ENCODE measurements around the gene DLG2.
"Not testable (repeated sequence)": the region's sequence is repeated elsewhere in the genome, so short reads cannot be mapped to it uniquely, and the experiment has no call there.

DLG2 gene

DNA sequence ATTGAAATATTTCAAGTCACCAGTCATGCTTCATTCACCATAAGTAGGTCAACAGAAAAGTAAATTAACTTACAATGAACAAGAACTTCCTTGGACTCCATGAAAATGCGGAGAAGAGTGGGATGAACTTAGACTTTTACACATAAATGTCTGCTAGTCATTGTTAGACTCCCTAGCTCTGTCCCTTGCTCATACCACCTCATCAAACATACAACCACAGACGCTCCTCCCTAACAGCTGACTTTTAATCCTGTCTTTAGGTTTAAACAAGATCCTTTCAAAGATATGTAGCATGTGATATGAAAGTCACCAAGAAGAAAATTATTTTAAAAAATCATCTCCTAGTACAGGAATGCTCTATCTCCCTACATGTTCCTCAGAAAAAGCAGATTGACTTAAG is 248.1 kb downstream of the DLG2 start:
- DNase-seq (ENCODE audit: insufficient read length, low spot score) (no peak), FAIRE-seq (no peak)
- TF ChIP-seq PAX5 (IDR thresholded peaks at IDR 0.05; ENCODE audit: insufficient read depth, low read length, severe bottlenecking) (no peak), POLR2AphosphoS5 (IDR thresholded peaks at IDR 0.05; ENCODE audit: low read depth, low read length) (no peak), SPI1 (IDR thresholded peaks at IDR 0.05; ENCODE audit: low read depth, low read length) (no peak), POU2F2 (IDR thresholded peaks at IDR 0.05; ENCODE audit: low read depth, low read length) (no peak), POLR2A (IDR thresholded peaks at IDR 0.05; ENCODE audit: low read depth, low read length) (no peak), TAF1 (IDR thresholded peaks at IDR 0.05; ENCODE audit: low read depth, low read length) (no peak)

- TF ChIP-seq TAF1 (IDR thresholded peaks at IDR 0.05; ENCODE audit: low read depth, low read length), result no peak
- no peak for TF ChIP-seq POU2F2 (IDR thresholded peaks at IDR 0.05; ENCODE audit: low read depth, low read length)
- TF ChIP-seq POLR2A (IDR thresholded peaks at IDR 0.05; ENCODE audit: low read depth, low read length), result no peak
- no peak for TF ChIP-seq POLR2AphosphoS5 (IDR thresholded peaks at IDR 0.05; ENCODE audit: low read depth, low read length)
- no peak for TF ChIP-seq PAX5 (IDR thresholded peaks at IDR 0.05; ENCODE audit: insufficient read depth, low read length, severe bottlenecking)
- no peak for TF ChIP-seq SPI1 (IDR thresholded peaks at IDR 0.05; ENCODE audit: low read depth, low read length)
- FAIRE-seq, result no peak
- DNase-seq (ENCODE audit: insufficient read length, low spot score), result no peak
Observed at GRCh38 chr11:85377901-85378300, 249.2 kb downstream of the DLG2 start.

GRCh38 chr11:85359859-85360258 is 267.3 kb downstream of the DLG2 start:
- DNase-seq (ENCODE audit: insufficient read length, low spot score) (no peak), FAIRE-seq (no peak)
- TF ChIP-seq POLR2AphosphoS5 (IDR thresholded peaks at IDR 0.05; ENCODE audit: low read depth, low read length) (no peak), POLR2A (IDR thresholded peaks at IDR 0.05; ENCODE audit: low read depth, low read length) (no peak), SPI1 (IDR thresholded peaks at IDR 0.05; ENCODE audit: low read depth, low read length) (no peak), PAX5 (IDR thresholded peaks at IDR 0.05; ENCODE audit: insufficient read depth, low read length, severe bottlenecking) (no peak), POU2F2 (IDR thresholded peaks at IDR 0.05; ENCODE audit: low read depth, low read length) (no peak), TAF1 (IDR thresholded peaks at IDR 0.05; ENCODE audit: low read depth, low read length) (no peak)

DNA sequence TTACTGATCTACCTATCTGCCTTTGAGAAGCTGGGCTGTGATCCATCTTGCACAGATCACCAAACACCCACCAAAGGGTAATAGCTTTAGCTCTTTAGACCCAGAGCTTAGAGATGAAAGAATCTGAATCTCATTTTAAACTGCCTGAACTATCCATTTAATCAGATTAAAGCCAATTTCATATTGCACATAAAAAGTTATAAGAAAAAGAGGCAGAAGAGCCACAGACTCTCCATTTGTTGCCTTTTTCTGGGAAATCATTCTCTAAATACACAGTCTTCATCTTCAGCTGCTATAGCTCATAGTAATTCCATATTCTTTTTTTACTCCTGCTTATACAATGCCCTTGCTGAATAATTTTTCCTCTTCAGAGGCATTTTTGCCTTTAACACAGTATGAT is 271.2 kb downstream of the DLG2 start:
- TF ChIP-seq POLR2AphosphoS5 (IDR thresholded peaks at IDR 0.05; ENCODE audit: low read depth, low read length), result no peak
- TF ChIP-seq PAX5 (IDR thresholded peaks at IDR 0.05; ENCODE audit: insufficient read depth, low read length, severe bottlenecking), result no peak
- no peak for TF ChIP-seq POLR2A (IDR thresholded peaks at IDR 0.05; ENCODE audit: low read depth, low read length)
- no peak for TF ChIP-seq SPI1 (IDR thresholded peaks at IDR 0.05; ENCODE audit: low read depth, low read length)
- no peak for TF ChIP-seq POU2F2 (IDR thresholded peaks at IDR 0.05; ENCODE audit: low read depth, low read length)
- TF ChIP-seq TAF1 (IDR thresholded peaks at IDR 0.05; ENCODE audit: low read depth, low read length), result no peak
- DNase-seq (ENCODE audit: insufficient read length, low spot score) (no peak), FAIRE-seq (no peak)

- not testable (repeated sequence) for FAIRE-seq; DNase-seq (ENCODE audit: insufficient read length, low spot score)
Observed at GRCh38 chr11:85349539-85349938, 277.6 kb downstream of the DLG2 start.

GRCh38 chr11:85348945-85349344 is 278.2 kb downstream of the DLG2 start:
- DNase-seq (ENCODE audit: insufficient read length, low spot score) (no peak), FAIRE-seq (no peak)
- no peak for TF ChIP-seq TAF1 (IDR thresholded peaks at IDR 0.05; ENCODE audit: low read depth, low read length)
- no peak for TF ChIP-seq POLR2AphosphoS5 (IDR thresholded peaks at IDR 0.05; ENCODE audit: low read depth, low read length)
- no peak for TF ChIP-seq POU2F2 (IDR thresholded peaks at IDR 0.05; ENCODE audit: low read depth, low read length)
- TF ChIP-seq PAX5 (IDR thresholded peaks at IDR 0.05; ENCODE audit: insufficient read depth, low read length, severe bottlenecking), result no peak
- TF ChIP-seq SPI1 (IDR thresholded peaks at IDR 0.05; ENCODE audit: low read depth, low read length), result no peak
- no peak for TF ChIP-seq POLR2A (IDR thresholded peaks at IDR 0.05; ENCODE audit: low read depth, low read length)

DNA sequence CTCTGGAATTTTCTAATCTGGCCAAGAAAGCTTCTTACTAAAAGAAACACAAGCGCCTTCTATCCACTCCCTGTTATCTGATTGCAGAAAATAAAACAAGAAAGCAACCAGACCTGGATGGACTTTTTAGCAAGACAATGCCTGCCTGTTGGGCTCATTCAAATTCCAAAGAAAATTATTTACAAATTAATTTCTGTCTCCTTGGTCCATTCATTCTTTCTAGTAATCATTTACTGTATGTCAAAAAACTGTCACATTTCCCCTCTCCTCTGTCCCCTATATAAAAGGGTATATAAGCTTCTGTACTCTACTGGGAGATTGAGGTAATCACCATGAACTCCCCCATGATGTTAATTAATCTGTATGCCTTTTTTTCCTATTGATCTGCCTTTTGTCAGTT is 279.9 kb downstream of the DLG2 start:
- FAIRE-seq, result no peak
- DNase-seq (ENCODE audit: insufficient read length, low spot score), result no peak
- TF ChIP-seq POLR2A (IDR thresholded peaks at IDR 0.05; ENCODE audit: low read depth, low read length) (no peak), PAX5 (IDR thresholded peaks at IDR 0.05; ENCODE audit: insufficient read depth, low read length, severe bottlenecking) (no peak), SPI1 (IDR thresholded peaks at IDR 0.05; ENCODE audit: low read depth, low read length) (no peak), POLR2AphosphoS5 (IDR thresholded peaks at IDR 0.05; ENCODE audit: low read depth, low read length) (no peak), TAF1 (IDR thresholded peaks at IDR 0.05; ENCODE audit: low read depth, low read length) (no peak), POU2F2 (IDR thresholded peaks at IDR 0.05; ENCODE audit: low read depth, low read length) (no peak)

DNA sequence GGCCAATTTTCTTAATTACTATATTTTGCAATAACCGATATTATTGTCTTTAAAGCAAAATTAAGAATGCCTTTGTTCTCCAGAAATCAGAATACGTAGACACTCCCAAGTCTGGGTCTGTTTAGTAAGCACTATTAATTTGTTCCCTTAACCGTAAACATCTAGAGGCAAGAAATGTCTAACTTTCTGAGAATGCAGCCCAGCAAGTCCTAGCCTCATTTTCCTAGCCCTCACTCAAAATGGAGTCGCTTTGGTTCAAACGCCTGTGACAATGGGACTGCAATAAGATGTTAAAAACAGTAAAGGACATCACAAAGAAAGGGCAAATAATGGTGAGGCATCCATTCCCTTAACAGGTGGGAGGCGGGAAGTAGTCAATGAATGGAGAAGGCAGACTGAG is 280.7 kb downstream of the DLG2 start:
- TF ChIP-seq PAX5 (IDR thresholded peaks at IDR 0.05; ENCODE audit: insufficient read depth, low read length, severe bottlenecking) (no peak), POLR2A (IDR thresholded peaks at IDR 0.05; ENCODE audit: low read depth, low read length) (no peak), POU2F2 (IDR thresholded peaks at IDR 0.05; ENCODE audit: low read depth, low read length) (no peak), TAF1 (IDR thresholded peaks at IDR 0.05; ENCODE audit: low read depth, low read length) (no peak), POLR2AphosphoS5 (IDR thresholded peaks at IDR 0.05; ENCODE audit: low read depth, low read length) (no peak), SPI1 (IDR thresholded peaks at IDR 0.05; ENCODE audit: low read depth, low read length) (no peak)
- DNase-seq (ENCODE audit: insufficient read length, low spot score) (no peak), FAIRE-seq (no peak)

- FAIRE-seq, result not testable (repeated sequence)
Observed at GRCh38 chr11:85340846-85341245, 286.3 kb downstream of the DLG2 start.

DNA sequence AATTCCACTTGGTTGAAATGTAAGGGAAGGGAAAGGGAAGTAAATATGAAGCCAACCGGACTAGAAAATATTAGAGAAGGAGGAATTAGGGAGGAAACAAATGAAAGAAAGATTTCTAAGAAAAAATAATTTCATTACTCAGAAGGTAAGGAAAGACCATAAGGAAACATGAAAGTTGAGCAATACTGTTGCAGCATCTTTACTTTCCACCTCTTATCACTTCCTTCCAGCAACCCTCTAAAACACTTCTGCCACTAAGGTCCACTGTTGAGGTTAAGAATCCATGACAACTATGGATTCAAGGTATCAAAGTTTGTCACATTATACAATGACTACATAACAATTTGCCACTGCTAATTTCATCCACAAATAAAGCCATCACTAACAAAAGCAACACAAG is 308.6 kb downstream of the DLG2 start:
- no peak for DNase-seq (ENCODE audit: insufficient read length, low spot score)
- TF ChIP-seq SPI1 (IDR thresholded peaks at IDR 0.05; ENCODE audit: low read depth, low read length) (0 out of 2 replicates have a peak, but pooled peaks have one; percentile 4), TAF1 (IDR thresholded peaks at IDR 0.05; ENCODE audit: low read depth, low read length) (no peak), POU2F2 (IDR thresholded peaks at IDR 0.05; ENCODE audit: low read depth, low read length) (no peak), PAX5 (IDR thresholded peaks at IDR 0.05; ENCODE audit: insufficient read depth, low read length, severe bottlenecking) (no peak), POLR2A (IDR thresholded peaks at IDR 0.05; ENCODE audit: low read depth, low read length) (no peak)
- FAIRE-seq, result peak; percentile 31

More at GRCh38 chr11:85340846-85341245, 286.3 kb downstream of the DLG2 start:
- not testable (repeated sequence) for DNase-seq (ENCODE audit: insufficient read length, low spot score)

All from GM12891 (cell line).